A673 (cell line): ENCODE results near the gene RNF121. TPM values are rescaled to one million over a fixed set of nuclear protein-coding genes. Genes with fewer than 3 reads are reported as not detected.
A peak's percentile ranks its signal among the peaks of the same experiment; 100 is the strongest.

Experiments
- BruUV-seq: library from RNA; stranded (reverse); fragments of 400-500 nt; replicated peaks from 2 replicates; lab custom pipeline; 2021; lab: Mats Ljungman, UMichigan
- CTCF ChIA-PET: fragments of 300-600 bp; sonication (Branson Sonifier 250); formaldehyde crosslinking; loops from one replicate; lab custom pipeline; 2022; ENCODE audit warnings: antibody characterized with exemption; lab: Charles Lee
- POLR2A ChIA-PET: fragments of 300-600 bp; sonication (Branson Sonifier 250); formaldehyde crosslinking; loops from one replicate; lab custom pipeline; 2022; ENCODE audit warnings: antibody characterized with exemption; ENCODE audit not compliant: low non-redundant PET; lab: Charles Lee
- DNase-seq: peaks from one replicate; pipeline ENCODE4 v3.0.0-alpha.2; 2015; ENCODE audit warnings: low spot score
- H3K27ac ChIP-seq: fragments of 200-600 bp; sonication (generic); 2 replicates; pipeline ENCODE4 v1.5.1; 2016; ENCODE audit warnings: mixed run types, low read depth, mild to moderate bottlenecking, mixed read lengths, antibody characterized with exemption, low read length; ENCODE audit not compliant: poor library complexity, severe bottlenecking
- H3K27me3 ChIP-seq: fragments of 200-600 bp; sonication (generic); replicated peaks from 2 replicates; pipeline ENCODE4 v1.6.1; 2017; ENCODE audit warnings: mixed run types, low read depth, mild to moderate bottlenecking, mixed read lengths, antibody characterized with exemption, low read length; ENCODE audit not compliant: insufficient read depth, poor library complexity
- H3K36me3 ChIP-seq: fragments of 200-600 bp; sonication (generic); 2 replicates; pipeline ENCODE4 v1.6.1; 2016; ENCODE audit warnings: mixed run types, mild to moderate bottlenecking, mixed read lengths, antibody characterized with exemption, low read length; ENCODE audit not compliant: insufficient read depth, poor library complexity, severe bottlenecking
- H3K4me1 ChIP-seq: fragments of 200-600 bp; sonication (generic); 2 replicates; pipeline ENCODE4 v1.6.1; 2017; ENCODE audit warnings: mixed run types, mild to moderate bottlenecking, mixed read lengths, antibody characterized with exemption, low read length; ENCODE audit not compliant: insufficient read depth, poor library complexity, severe bottlenecking
- H3K4me3 ChIP-seq: fragments of 200-600 bp; sonication (generic); 2 replicates; pipeline ENCODE4 v1.5.1; 2016; ENCODE audit warnings: low read depth, mixed run types, mild to moderate bottlenecking, mixed read lengths, low read length; ENCODE audit not compliant: poor library complexity, severe bottlenecking
- H3K9me3 ChIP-seq: fragments of 200-600 bp; sonication (generic); 2 replicates; pipeline ENCODE4 v1.6.1; 2016; ENCODE audit warnings: mixed run types, low read depth, mild to moderate bottlenecking, mixed read lengths, antibody characterized with exemption, low read length; ENCODE audit not compliant: poor library complexity, severe bottlenecking
- CTCF ChIP-seq: fragments of 300-800, 200-600 bp; sonication (generic); conservative IDR thresholded peaks from 2 replicates; pipeline ENCODE4 v1.5.1; 2017; ENCODE audit warnings: low read depth, mild to moderate bottlenecking, antibody characterized with exemption, low read length, moderate library complexity, mixed read lengths
- EZH2 ChIP-seq: fragments of 200-600 bp; sonication (generic); IDR thresholded peaks from 2 replicates; pipeline ENCODE4 v1.6.1; 2017; ENCODE audit warnings: borderline replicate concordance, low read depth, mild to moderate bottlenecking, mixed read lengths, antibody characterized with exemption, low read length; ENCODE audit not compliant: poor library complexity, severe bottlenecking
- intact Hi-C: fragments of 100-400 bp; cut with micrococcal nuclease; formaldehyde crosslinking; loops from one replicate; pipeline ENCODE4 v1.10.0; 2022; ENCODE audit not compliant: unreplicated experiment
- total RNA-seq: library from RNA; stranded (reverse); gene quantifications from 2 replicates; pipeline ENCODE4 v1.2.3, GENCODE V29; 2021

RNF121 gene
- total RNA-seq, 1 experiment from 2014 or later = 59.1 TPM

GRCh38 chr11:71927820-71928736 lies 768 bp upstream of the RNF121 start, which contains the start of gene XNDC1N:
TSS of gene XNDC1N (minus strand) at chr11:71928594. CDS start at chr11:71923353, 5,241 bp downstream.
- H3K4me3 ChIP-seq = peak within 1 kb of the TSS; percentile 71
- H3K9me3 ChIP-seq = no peaks in the 10 kb centered on the region
- intact Hi-C loops = no loop called here
- POLR2A ChIA-PET = no interaction called here
- CTCF ChIA-PET = no interaction called here
- TSS peak; percentile 73 for BruUV-seq
- peak; percentile 97 for DNase-seq
- H3K36me3 ChIP-seq = peaks cover 7% of the 10 kb centered on the region
- peaks cover 13% of the 10 kb centered on the region for H3K4me1 ChIP-seq
- H3K27ac ChIP-seq = peak within 1 kb of the TSS; percentile 99
- H3K27me3 ChIP-seq = no peaks in the 10 kb centered on the region
- no peak for TF ChIP-seq CTCF
- no peak for TF ChIP-seq EZH2

- POLR2A ChIA-PET = interaction anchor here (0.6 kb wide), 1 partner anchor 220 kb away, joined by 3 read pairs; no protein-coding TSS in a partner anchor
- TF ChIP-seq CTCF (no peak), EZH2 (no peak)
- intact Hi-C loops = no loop called here
- DNase-seq = no peak
- H3K9me3 ChIP-seq = no peaks in the 10 kb centered on the region
- H3K27me3 ChIP-seq = no peaks in the 10 kb centered on the region
- no TSS peak for BruUV-seq
- peaks cover 7% of the 10 kb centered on the region for H3K36me3 ChIP-seq
- peak overlapping the region; percentile 99 for H3K27ac ChIP-seq
- CTCF ChIA-PET = no interaction called here
- peaks cover 13% of the 10 kb centered on the region for H3K4me1 ChIP-seq
- H3K4me3 ChIP-seq = peak overlapping the region; percentile 71
Measured at GRCh38 chr11:71929491-71929890, 645 bp downstream of the RNF121 start.

- TF ChIP-seq EZH2 (no peak), CTCF (no peak)
- BruUV-seq = no TSS peak
- CTCF ChIA-PET = no interaction called here
- Histone ChIP-seq H3K27me3 (no peaks in the 10 kb centered on the region), H3K9me3 (no peaks in the 10 kb centered on the region), H3K4me3 (peak overlapping the region; percentile 71), H3K4me1 (peaks cover 13% of the 10 kb centered on the region), H3K27ac (no peak overlapping the region), H3K36me3 (peaks cover 7% of the 10 kb centered on the region)
- POLR2A ChIA-PET = no interaction called here
- intact Hi-C loops = no loop called here
- DNase-seq = no peak
Measured at GRCh38 chr11:71930556-71931244, 1.9 kb downstream of the RNF121 start.
